Liver (tissue), 9 donors: ENCODE data around the gene LPCAT1. TPM values are rescaled to one million over a fixed set of nuclear protein-coding genes. Genes with fewer than 3 reads are reported as not detected.

Experiments used
- DNase-seq: peaks from one replicate; pipeline ENCODE4 v3.0.0-alpha.2; 2017; ENCODE audit warnings: low spot score
- H3K27ac ChIP-seq, 2 donors: one replicate each; pipeline ENCODE4 v1.7.0; 2013; ENCODE audit warnings: inconsistent platforms in 2 of 2, low read length in 2 of 2, control low read depth in 1 of 2, low read depth in 1 of 2, mild to moderate bottlenecking in 1 of 2
- H3K27me3 ChIP-seq, 4 donors: one replicate each; pipeline versions ENCODE4 v1.6.1 to v1.7.0; 2013; ENCODE audit warnings: low read length in 3 of 4, inconsistent platforms in 1 of 4, mild to moderate bottlenecking in 1 of 4, moderate library complexity in 1 of 4; ENCODE audit not compliant: control insufficient read depth in 4 of 4, insufficient read depth in 4 of 4
- H3K36me3 ChIP-seq, 4 donors: one replicate each; pipeline versions ENCODE4 v1.6.1 to v1.7.0; 2013; ENCODE audit warnings: low read length in 3 of 4, mild to moderate bottlenecking in 3 of 4, low read depth in 1 of 4, moderate library complexity in 1 of 4; ENCODE audit not compliant: control insufficient read depth in 4 of 4, insufficient read depth in 3 of 4
- H3K4me1 ChIP-seq, 4 donors: one replicate each; pipeline versions ENCODE4 v1.6.1 to v1.7.0; 2013; ENCODE audit warnings: low read length in 3 of 4, mild to moderate bottlenecking in 3 of 4, moderate library complexity in 1 of 4; ENCODE audit not compliant: control insufficient read depth in 4 of 4, insufficient read depth in 4 of 4
- H3K4me3 ChIP-seq, 3 donors: one replicate each; pipeline versions ENCODE4 v1.6.1 to v1.7.0; 2013; ENCODE audit warnings: low read length in 3 of 3, control low read depth in 1 of 3, low read depth in 1 of 3, mild to moderate bottlenecking in 1 of 3
- H3K9ac ChIP-seq, 2 donors: one replicate each; pipeline ENCODE4 v1.7.0; 2013; ENCODE audit warnings: low read length in 2 of 2, mild to moderate bottlenecking in 2 of 2, moderate library complexity in 2 of 2, control low read depth in 1 of 2, low read depth in 1 of 2
- H3K9me3 ChIP-seq, 4 donors: one replicate each; pipeline versions ENCODE4 v1.6.1 to v1.7.0; 2013; ENCODE audit warnings: low read length in 3 of 4; ENCODE audit not compliant: control insufficient read depth in 4 of 4
- FOXA1 ChIP-seq: IDR thresholded peaks from 2 replicates; pipeline ENCODE4 v1.6.1; 2016; ENCODE audit warnings: antibody characterized with exemption
- FOXA2 ChIP-seq: IDR thresholded peaks from 2 replicates; pipeline ENCODE4 v1.6.1; 2016; ENCODE audit warnings: antibody characterized with exemption
- GABPA ChIP-seq, 2 donors: IDR thresholded peaks in 1 of 2; conservative IDR thresholded peaks in 1 of 2; 2 replicates each; pipeline ENCODE4 v1.6.1; 2016; ENCODE audit warnings: antibody characterized with exemption in 2 of 2, mild to moderate bottlenecking in 1 of 2, moderate library complexity in 1 of 2
- HNF4G ChIP-seq: IDR thresholded peaks from 2 replicates; pipeline ENCODE4 v1.6.1; 2016; ENCODE audit warnings: antibody characterized with exemption
- NR2F2 ChIP-seq: IDR thresholded peaks from 2 replicates; pipeline ENCODE4 v1.6.1; 2016; ENCODE audit warnings: antibody characterized with exemption
- RAD21 ChIP-seq, 2 donors: IDR thresholded peaks; 2 replicates each; pipeline ENCODE4 v1.6.1; 2016; ENCODE audit warnings: antibody characterized with exemption in 2 of 2, mild to moderate bottlenecking in 2 of 2
- RXRA ChIP-seq, 2 donors: IDR thresholded peaks; 2 replicates each; pipeline ENCODE4 v1.6.1; 2017 to 2018; ENCODE audit warnings: antibody characterized with exemption in 2 of 2, mild to moderate bottlenecking in 1 of 2
- SP1 ChIP-seq: IDR thresholded peaks from 2 replicates; pipeline ENCODE4 v1.6.1; 2018; ENCODE audit warnings: antibody characterized with exemption, mild to moderate bottlenecking
- TAF1 ChIP-seq: conservative IDR thresholded peaks from 2 replicates; pipeline ENCODE4 v1.6.1; 2016; ENCODE audit warnings: antibody characterized with exemption, mild to moderate bottlenecking
- YY1 ChIP-seq: IDR thresholded peaks from 2 replicates; pipeline ENCODE4 v1.6.1; 2016; ENCODE audit warnings: antibody characterized with exemption, mild to moderate bottlenecking
- WGBS: extraction: QIAGEN DNeasy Blood & Tissue Kit; methylation state at CpG from one replicate; pipeline ENCODE4 v1.1.7; 2013; 5-methylcytosine and 5-hydroxymethylcytosine counted together
- polyA plus RNA-seq, 2 donors: library from polyadenylated mRNA; stranded (reverse) in 1 of 2; unstranded in 1 of 2; fragments of 200-250 nt in 1 of 2; fragments of >200 nt in 1 of 2; fragmentation: Nextera tagmentation in 1 of 2; extraction: Ambion mirVana in 1 of 2; gene quantifications; one replicate each; pipeline versions ENCODE4 v1.2.1 to v1.2.3, GENCODE V29; 2013 to 2015
- total RNA-seq, 2 donors: library from RNA; depleted of rRNA; stranded (reverse); fragments of >200 nt; gene quantifications; one replicate each; pipeline ENCODE4 v1.2.3, GENCODE V29; 2014
- TF ChIP-seq, protein P1 (sequence below): IDR thresholded peaks from 2 replicates; pipeline ENCODE4 v1.6.1; 2016; ENCODE audit warnings: antibody characterized with exemption
- TF ChIP-seq, protein P2 (sequence below): fragments of 150-350 bp; IDR thresholded peaks from 2 replicates; pipeline ENCODE4 v1.5.1; 2017; ENCODE audit warnings: improper control_type of control experiment, low read depth, low read length; ENCODE audit not compliant: missing input control
- TF ChIP-seq, protein P3 (sequence below): IDR thresholded peaks from 2 replicates; pipeline ENCODE4 v1.6.1; 2016; ENCODE audit warnings: antibody characterized with exemption, mild to moderate bottlenecking
- TF ChIP-seq, protein P4 (sequence below): IDR thresholded peaks from 2 replicates; pipeline ENCODE4 v1.6.1; 2016; ENCODE audit warnings: antibody characterized with exemption
- donor health status: healthy.
- donor health status: healthy.
- donor health status: healthy.
- donor health status: healthy.
- donor health status: healthy.

The LPCAT1 gene
- total and polyA plus RNA-seq, 4 donors = 1.5 to 12.8 (median 9.9) TPM

DNA sequence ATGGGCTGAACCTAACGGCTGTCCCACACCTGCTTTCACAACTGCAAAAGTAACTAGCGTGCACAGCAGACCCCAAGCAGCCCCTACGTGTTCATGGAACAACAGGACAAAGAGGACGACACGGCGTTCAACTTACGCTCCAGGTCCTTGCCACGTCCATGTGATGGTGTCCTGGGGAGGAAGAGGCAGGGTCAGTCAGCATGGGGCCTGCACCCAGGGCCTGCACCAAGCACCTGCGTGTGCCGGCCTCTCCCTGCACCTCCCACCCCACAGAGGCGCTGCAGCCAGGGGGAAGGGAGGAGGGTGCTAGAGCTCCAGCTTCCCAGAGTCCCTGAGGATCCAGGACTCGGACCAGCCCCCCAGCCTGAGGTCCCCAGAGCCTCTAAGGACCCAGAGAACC is 43.0 kb downstream of the LPCAT1 start:
- Histone ChIP-seq H3K9ac (no peak overlapping the region), H3K9me3 (no peaks in the 10 kb centered on the region)
- 89% methylated on average over 12 of the region's 12 CpGs for WGBS

DNA sequence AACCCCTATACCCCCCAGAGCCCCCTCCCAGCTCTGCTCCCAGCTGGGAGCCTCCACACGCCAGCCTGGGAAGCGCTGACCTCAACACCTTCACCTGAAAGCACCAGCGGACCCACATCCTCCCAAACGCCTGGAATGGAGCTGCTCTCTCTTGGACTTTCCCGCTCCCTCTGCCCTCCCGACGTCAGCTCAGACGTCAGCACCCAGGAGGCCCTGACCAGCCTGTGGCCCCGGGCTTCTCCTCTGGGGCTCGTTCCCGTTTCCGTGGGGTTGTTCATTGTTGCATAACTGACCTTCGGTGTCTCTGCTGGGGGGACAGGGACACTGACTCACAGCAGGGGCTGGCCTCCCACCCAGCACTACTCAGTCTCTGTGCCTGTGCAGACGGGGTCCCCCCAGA is 43.5 kb downstream of the LPCAT1 start:
- H3K4me3 ChIP-seq = no peak overlapping the region
- H3K9me3 ChIP-seq = no peaks in the 10 kb centered on the region
- H3K9ac ChIP-seq = no peak overlapping the region
- DNase-seq = no peak
- peaks cover 0 to 5% (median 0%) of the 10 kb centered on the region in 4 donors for H3K36me3 ChIP-seq
- peak overlapping the region in 1 of 2 donors; percentile 33 for H3K27ac ChIP-seq
- no peaks in the 10 kb centered on the region for H3K27me3 ChIP-seq
- WGBS = 60% methylated on average over 14 of the region's 14 CpGs
- peaks cover 0 to 12% (median 0%) of the 10 kb centered on the region in 4 donors for H3K4me1 ChIP-seq
- TF ChIP-seq NR2F2 (no peak), YY1 (no peak), TAF1 (no peak), GABPA (IDR thresholded peaks at IDR 0.05 in 1 of 2, conservative IDR thresholded peaks at IDR 0.05 in 1 of 2) (no peak), RAD21 (IDR thresholded peaks at IDR 0.05) (no peak), FOXA2 (no peak), RXRA (IDR thresholded peaks at IDR 0.05) (no peak), HNF4G (no peak), SP1 (no peak)
- TF ChIP-seq, protein P1, sequence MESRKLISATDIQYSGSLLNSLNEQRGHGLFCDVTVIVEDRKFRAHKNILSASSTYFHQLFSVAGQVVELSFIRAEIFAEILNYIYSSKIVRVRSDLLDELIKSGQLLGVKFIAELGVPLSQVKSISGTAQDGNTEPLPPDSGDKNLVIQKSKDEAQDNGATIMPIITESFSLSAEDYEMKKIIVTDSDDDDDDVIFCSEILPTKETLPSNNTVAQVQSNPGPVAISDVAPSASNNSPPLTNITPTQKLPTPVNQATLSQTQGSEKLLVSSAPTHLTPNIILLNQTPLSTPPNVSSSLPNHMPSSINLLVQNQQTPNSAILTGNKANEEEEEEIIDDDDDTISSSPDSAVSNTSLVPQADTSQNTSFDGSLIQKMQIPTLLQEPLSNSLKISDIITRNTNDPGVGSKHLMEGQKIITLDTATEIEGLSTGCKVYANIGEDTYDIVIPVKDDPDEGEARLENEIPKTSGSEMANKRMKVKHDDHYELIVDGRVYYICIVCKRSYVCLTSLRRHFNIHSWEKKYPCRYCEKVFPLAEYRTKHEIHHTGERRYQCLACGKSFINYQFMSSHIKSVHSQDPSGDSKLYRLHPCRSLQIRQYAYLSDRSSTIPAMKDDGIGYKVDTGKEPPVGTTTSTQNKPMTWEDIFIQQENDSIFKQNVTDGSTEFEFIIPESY = no peak
- TF ChIP-seq, protein P2, sequence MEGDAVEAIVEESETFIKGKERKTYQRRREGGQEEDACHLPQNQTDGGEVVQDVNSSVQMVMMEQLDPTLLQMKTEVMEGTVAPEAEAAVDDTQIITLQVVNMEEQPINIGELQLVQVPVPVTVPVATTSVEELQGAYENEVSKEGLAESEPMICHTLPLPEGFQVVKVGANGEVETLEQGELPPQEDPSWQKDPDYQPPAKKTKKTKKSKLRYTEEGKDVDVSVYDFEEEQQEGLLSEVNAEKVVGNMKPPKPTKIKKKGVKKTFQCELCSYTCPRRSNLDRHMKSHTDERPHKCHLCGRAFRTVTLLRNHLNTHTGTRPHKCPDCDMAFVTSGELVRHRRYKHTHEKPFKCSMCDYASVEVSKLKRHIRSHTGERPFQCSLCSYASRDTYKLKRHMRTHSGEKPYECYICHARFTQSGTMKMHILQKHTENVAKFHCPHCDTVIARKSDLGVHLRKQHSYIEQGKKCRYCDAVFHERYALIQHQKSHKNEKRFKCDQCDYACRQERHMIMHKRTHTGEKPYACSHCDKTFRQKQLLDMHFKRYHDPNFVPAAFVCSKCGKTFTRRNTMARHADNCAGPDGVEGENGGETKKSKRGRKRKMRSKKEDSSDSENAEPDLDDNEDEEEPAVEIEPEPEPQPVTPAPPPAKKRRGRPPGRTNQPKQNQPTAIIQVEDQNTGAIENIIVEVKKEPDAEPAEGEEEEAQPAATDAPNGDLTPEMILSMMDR = no peak
- TF ChIP-seq, protein P3, sequence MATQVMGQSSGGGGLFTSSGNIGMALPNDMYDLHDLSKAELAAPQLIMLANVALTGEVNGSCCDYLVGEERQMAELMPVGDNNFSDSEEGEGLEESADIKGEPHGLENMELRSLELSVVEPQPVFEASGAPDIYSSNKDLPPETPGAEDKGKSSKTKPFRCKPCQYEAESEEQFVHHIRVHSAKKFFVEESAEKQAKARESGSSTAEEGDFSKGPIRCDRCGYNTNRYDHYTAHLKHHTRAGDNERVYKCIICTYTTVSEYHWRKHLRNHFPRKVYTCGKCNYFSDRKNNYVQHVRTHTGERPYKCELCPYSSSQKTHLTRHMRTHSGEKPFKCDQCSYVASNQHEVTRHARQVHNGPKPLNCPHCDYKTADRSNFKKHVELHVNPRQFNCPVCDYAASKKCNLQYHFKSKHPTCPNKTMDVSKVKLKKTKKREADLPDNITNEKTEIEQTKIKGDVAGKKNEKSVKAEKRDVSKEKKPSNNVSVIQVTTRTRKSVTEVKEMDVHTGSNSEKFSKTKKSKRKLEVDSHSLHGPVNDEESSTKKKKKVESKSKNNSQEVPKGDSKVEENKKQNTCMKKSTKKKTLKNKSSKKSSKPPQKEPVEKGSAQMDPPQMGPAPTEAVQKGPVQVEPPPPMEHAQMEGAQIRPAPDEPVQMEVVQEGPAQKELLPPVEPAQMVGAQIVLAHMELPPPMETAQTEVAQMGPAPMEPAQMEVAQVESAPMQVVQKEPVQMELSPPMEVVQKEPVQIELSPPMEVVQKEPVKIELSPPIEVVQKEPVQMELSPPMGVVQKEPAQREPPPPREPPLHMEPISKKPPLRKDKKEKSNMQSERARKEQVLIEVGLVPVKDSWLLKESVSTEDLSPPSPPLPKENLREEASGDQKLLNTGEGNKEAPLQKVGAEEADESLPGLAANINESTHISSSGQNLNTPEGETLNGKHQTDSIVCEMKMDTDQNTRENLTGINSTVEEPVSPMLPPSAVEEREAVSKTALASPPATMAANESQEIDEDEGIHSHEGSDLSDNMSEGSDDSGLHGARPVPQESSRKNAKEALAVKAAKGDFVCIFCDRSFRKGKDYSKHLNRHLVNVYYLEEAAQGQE = no peak

More for the DNA sequence above, 43.0 kb downstream of the LPCAT1 start:
- Histone ChIP-seq H3K4me3 (no peak overlapping the region), H3K27me3 (no peaks in the 10 kb centered on the region), H3K27ac (peak overlapping the region in 1 of 2 donors; percentile 6), H3K4me1 (peaks cover 0 to 12% (median 0%) of the 10 kb centered on the region in 4 donors), H3K36me3 (peaks cover 0 to 5% (median 0%) of the 10 kb centered on the region in 4 donors)
- no peak for DNase-seq
- TF ChIP-seq, protein P3 = no peak
- TF ChIP-seq YY1 (no peak), RAD21 (IDR thresholded peaks at IDR 0.05) (no peak), FOXA2 (no peak), NR2F2 (no peak), HNF4G (no peak), SP1 (no peak), FOXA1 (no peak)
- TF ChIP-seq, protein P1 = no peak
- TF ChIP-seq, protein P4, sequence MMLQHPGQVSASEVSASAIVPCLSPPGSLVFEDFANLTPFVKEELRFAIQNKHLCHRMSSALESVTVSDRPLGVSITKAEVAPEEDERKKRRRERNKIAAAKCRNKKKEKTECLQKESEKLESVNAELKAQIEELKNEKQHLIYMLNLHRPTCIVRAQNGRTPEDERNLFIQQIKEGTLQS = no peak
